H1 (cell line): ENCODE results near the gene OR2T35. TPM values are rescaled to one million over a fixed set of nuclear protein-coding genes. Genes with fewer than 3 reads are reported as not detected.

Source experiments
- CTCF ChIA-PET: fragments of 300-600 bp; sonication (Branson Sonifier 250); formaldehyde crosslinking; loops from one replicate; lab custom pipeline; 2021; ENCODE audit not compliant: partially characterized antibody; lab: Charles Lee
- POLR2A ChIA-PET: fragments of 300-600 bp; sonication (Branson Sonifier 250); formaldehyde crosslinking; loops from one replicate; lab custom pipeline; 2021; ENCODE audit warnings: inconsistent platforms; ENCODE audit not compliant: partially characterized antibody; lab: Charles Lee
- DNase-seq, 2 experiments: peaks; one replicate each; pipeline versions ENCODE4 v3.0.0 to v3.0.0-alpha.2; 2010 to 2022; ENCODE audit warnings: low spot score in 2 of 2, low read depth in 1 of 2, mixed read lengths in 1 of 2
- FAIRE-seq: peaks from 2 replicates; lab custom pipeline; 2011; peaks lifted over from hg19 to GRCh38; lab: Jason Lieb, UNC
- H2AFZ ChIP-seq: 2 replicates; pipeline ENCODE4 v1.8.1; 2012; ENCODE audit warnings: low read length, inconsistent platforms
- H2AK5ac ChIP-seq: 2 replicates; pipeline ENCODE4 v1.6.1; 2013; ENCODE audit warnings: low read depth, low read length
- H2BK120ac ChIP-seq: replicated peaks from 2 replicates; pipeline ENCODE3; 2013; ENCODE audit warnings: low read depth, low read length, inconsistent platforms
- H2BK12ac ChIP-seq: 2 replicates; pipeline ENCODE4 v1.6.1; 2013; ENCODE audit warnings: low read depth, low read length
- H2BK15ac ChIP-seq: 2 replicates; pipeline ENCODE4 v1.6.1; 2013; ENCODE audit warnings: low read length
- H2BK20ac ChIP-seq: 2 replicates; pipeline ENCODE4 v1.6.1; 2013; ENCODE audit warnings: low read length
- H2BK5ac ChIP-seq: 2 replicates; pipeline ENCODE4 v1.6.1; 2013; ENCODE audit warnings: low read depth, low read length
- H3K14ac ChIP-seq: 2 replicates; pipeline ENCODE4 v1.6.1; 2013; ENCODE audit warnings: inconsistent platforms; ENCODE audit not compliant: insufficient read length
- H3K18ac ChIP-seq: 2 replicates; pipeline ENCODE4 v1.6.1; 2013; ENCODE audit warnings: low read length; ENCODE audit errors: extremely low read depth
- H3K23ac ChIP-seq: 2 replicates; pipeline ENCODE4 v1.6.1; 2013; ENCODE audit warnings: inconsistent platforms; ENCODE audit not compliant: insufficient read length
- H3K23me2 ChIP-seq: 2 replicates; pipeline ENCODE4 v1.6.1; 2013; ENCODE audit warnings: low read depth, low read length
- H3K27ac ChIP-seq: 2 replicates; pipeline ENCODE4 v1.6.1; 2011; ENCODE audit warnings: low read depth, low read length, inconsistent platforms
- H3K27me3 ChIP-seq, 4 experiments: replicated peaks in 1 of 4; 1 replicate in 1 of 4; 2 replicates in 3 of 4; pipeline versions ENCODE4 v1.6.1 to v1.8.1; 2011 to 2013; ENCODE audit warnings: low read length in 3 of 4, mild to moderate bottlenecking in 3 of 4, inconsistent platforms in 2 of 4, mixed read lengths in 2 of 4, moderate library complexity in 1 of 4; ENCODE audit not compliant: control insufficient read depth in 3 of 4, insufficient read depth in 3 of 4; ENCODE audit errors: extremely low read depth in 1 of 4
- H3K36me3 ChIP-seq, 4 experiments: 2 replicates each; pipeline versions ENCODE4 v1.6.1 to v1.8.1; 2011 to 2013; ENCODE audit warnings: mild to moderate bottlenecking in 4 of 4, low read length in 3 of 4, moderate library complexity in 2 of 4, control low read depth in 1 of 4, inconsistent platforms in 1 of 4; ENCODE audit not compliant: insufficient read depth in 4 of 4, control insufficient read depth in 2 of 4
- H3K4ac ChIP-seq: replicated peaks from 2 replicates; pipeline ENCODE3; 2013; ENCODE audit warnings: low read length, low read depth, mixed read lengths, inconsistent platforms; ENCODE audit not compliant: insufficient read length
- H3K4me1 ChIP-seq, 4 experiments: replicated peaks in 1 of 4; 1 replicate in 1 of 4; 2 replicates in 3 of 4; pipeline versions ENCODE4 v1.6.1 to v1.8.1; 2011 to 2013; ENCODE audit warnings: low read length in 3 of 4, inconsistent platforms in 2 of 4, mixed read lengths in 1 of 4; ENCODE audit not compliant: insufficient read depth in 4 of 4, control insufficient read depth in 3 of 4
- H3K4me2 ChIP-seq, 2 experiments: 2 replicates each; pipeline versions ENCODE4 v1.6.1 to v1.8.1; 2011 to 2013; ENCODE audit warnings: low read depth in 2 of 2, low read length in 2 of 2, control low read depth in 1 of 2, inconsistent platforms in 1 of 2, mild to moderate bottlenecking in 1 of 2; ENCODE audit not compliant: insufficient read depth in 1 of 2
- H3K4me3 ChIP-seq, 4 experiments: fragments of 200-600, 300-600 bp in 1 of 4; sonication (generic), shearing (Covaris generic), sonication (Bioruptor Twin) in 1 of 4; 2 replicates each; pipeline versions ENCODE4 v1.5.1 to v1.8.1; 2011 to 2016; ENCODE audit warnings: low read length in 4 of 4, low read depth in 3 of 4, control low read depth in 2 of 4, inconsistent platforms in 2 of 4, mild to moderate bottlenecking in 2 of 4, mixed read lengths in 1 of 4, moderate library complexity in 1 of 4; ENCODE audit not compliant: insufficient read depth in 2 of 4; ENCODE audit errors: extremely low read depth in 1 of 4
- H3K56ac ChIP-seq: replicated peaks from 2 replicates; pipeline ENCODE3; 2013; ENCODE audit warnings: low read depth, mild to moderate bottlenecking, mixed read lengths, low read length, inconsistent platforms; ENCODE audit not compliant: insufficient read length
- H3K79me1 ChIP-seq: 2 replicates; pipeline ENCODE4 v1.6.1; 2013; ENCODE audit warnings: low read depth, low read length, control low read depth
- H3K79me2 ChIP-seq, 2 experiments: 2 replicates each; pipeline versions ENCODE4 v1.6.1 to v1.8.1; 2012 to 2013; ENCODE audit warnings: low read length in 2 of 2, mild to moderate bottlenecking in 2 of 2, inconsistent platforms in 1 of 2; ENCODE audit not compliant: insufficient read depth in 2 of 2, control insufficient read depth in 1 of 2
- H3K9ac ChIP-seq, 4 experiments: replicated peaks in 1 of 4; 1 replicate in 1 of 4; 2 replicates in 3 of 4; pipeline versions ENCODE4 v1.6.1 to v1.8.1; 2011 to 2013; ENCODE audit warnings: low read depth in 3 of 4, low read length in 3 of 4, control low read depth in 2 of 4, mild to moderate bottlenecking in 2 of 4, moderate library complexity in 2 of 4, inconsistent platforms in 1 of 4; ENCODE audit errors: extremely low read depth in 1 of 4
- H3K9me3 ChIP-seq, 2 experiments: 2 replicates each; pipeline versions ENCODE4 v1.6.1 to v1.8.1; 2012 to 2013; ENCODE audit warnings: mild to moderate bottlenecking in 2 of 2, moderate library complexity in 2 of 2, control low read depth in 1 of 2, inconsistent platforms in 1 of 2, low read depth in 1 of 2, low read length in 1 of 2, mixed read lengths in 1 of 2; ENCODE audit not compliant: insufficient read depth in 2 of 2
- H4K20me1 ChIP-seq, 2 experiments: replicated peaks in 1 of 2; 2 replicates each; pipeline versions ENCODE3 to v1.8.1; 2011 to 2013; ENCODE audit warnings: inconsistent platforms in 2 of 2, low read length in 2 of 2, mild to moderate bottlenecking in 1 of 2; ENCODE audit not compliant: insufficient read depth in 2 of 2, control insufficient read depth in 1 of 2
- H4K5ac ChIP-seq: 2 replicates; pipeline ENCODE4 v1.6.1; 2013; ENCODE audit warnings: low read length, low read depth, mixed read lengths, inconsistent platforms; ENCODE audit not compliant: insufficient read length
- H4K8ac ChIP-seq: 2 replicates; pipeline ENCODE4 v1.8.0; 2013; ENCODE audit warnings: mild to moderate bottlenecking, moderate library complexity, low read length, inconsistent platforms; ENCODE audit not compliant: insufficient read depth; ENCODE audit errors: extremely low read depth
- H4K91ac ChIP-seq: replicated peaks from 2 replicates; pipeline ENCODE3; 2013; ENCODE audit warnings: low read length, mixed read lengths, inconsistent platforms; ENCODE audit not compliant: insufficient read length
- ATF2 ChIP-seq: IDR thresholded peaks from 2 replicates; pipeline ENCODE4 v1.6.1; 2012; ENCODE audit warnings: low read length, inconsistent platforms
- BCL11A ChIP-seq, 2 experiments: IDR thresholded peaks; one replicate each; pipeline ENCODE4 v1.6.1; 2011; ENCODE audit warnings: low read depth in 2 of 2, low read length in 2 of 2, mild to moderate bottlenecking in 2 of 2
- BRCA1 ChIP-seq: IDR thresholded peaks from 2 replicates; pipeline ENCODE4 v1.6.1; 2012; ENCODE audit warnings: low read depth, low read length, improper control_type of control experiment
- CBX5 ChIP-seq: fragments of 300-800, 300-1000 bp; sonication (generic); IDR thresholded peaks from 2 replicates; pipeline ENCODE4 v1.7.1; 2016; ENCODE audit warnings: antibody characterized with exemption, low read length, low read depth
- GTF2F1 ChIP-seq: IDR thresholded peaks from 2 replicates; pipeline ENCODE4 v1.6.1; 2012; ENCODE audit warnings: low read depth, low read length, improper control_type of control experiment, borderline replicate concordance
- KDM4A ChIP-seq: IDR thresholded peaks from one replicate; pipeline ENCODE4 v1.7.1; 2012; ENCODE audit warnings: low read depth, mild to moderate bottlenecking, moderate library complexity, low read length, inconsistent platforms; ENCODE audit not compliant: severe bottlenecking
- RNF2 ChIP-seq: fragments of 200-900, 300-1000 bp; sonication (generic); IDR thresholded peaks from 2 replicates; pipeline ENCODE4 v1.7.1; 2016; ENCODE audit warnings: borderline replicate concordance, low read depth, mild to moderate bottlenecking, antibody characterized with exemption, low read length; ENCODE audit not compliant: poor library complexity, severe bottlenecking; ENCODE audit errors: missing control alignments
- SAP30 ChIP-seq: fragments of 300-600 bp; sonication (generic); IDR thresholded peaks from 2 replicates; pipeline ENCODE4 v1.7.1; 2012; ENCODE audit warnings: low read length, moderate library complexity, mild to moderate bottlenecking, inconsistent platforms; ENCODE audit not compliant: insufficient read depth, insufficient replicate concordance
- SIRT6 ChIP-seq: IDR thresholded peaks from one replicate; pipeline ENCODE4 v1.7.1; 2012; ENCODE audit warnings: low read length, inconsistent platforms
- SUZ12 ChIP-seq: fragments of 200-600 bp; sonication (generic); IDR thresholded peaks from 2 replicates; pipeline ENCODE4 v1.6.1; 2012; ENCODE audit warnings: mild to moderate bottlenecking, inconsistent platforms, low read length, moderate library complexity, mixed read lengths
- TBP ChIP-seq: IDR thresholded peaks from 2 replicates; pipeline ENCODE4 v1.6.1; 2011; ENCODE audit warnings: low read depth, low read length, improper control_type of control experiment
- TCF12 ChIP-seq: IDR thresholded peaks from 2 replicates; pipeline ENCODE4 v1.6.1; 2011; ENCODE audit warnings: low read depth, mild to moderate bottlenecking, low read length
- ZNF274 ChIP-seq: IDR thresholded peaks from 2 replicates; pipeline ENCODE4 v1.7.0; 2012; ENCODE audit warnings: low read length, borderline replicate concordance; ENCODE audit errors: extremely low read depth
- WGBS, 2 experiments: shearing (Covaris generic) in 1 of 2; methylation state at CpG; one replicate each; pipeline versions ENCODE4 v1.1.6 to v1.1.7; 2013 to 2015; ENCODE audit warnings: low lambda C conversion rate in 2 of 2, mixed read lengths in 2 of 2, inconsistent platforms in 1 of 2, low coverage in 1 of 2, missing lambda C conversion rate in 1 of 2; ENCODE audit not compliant: insufficient replicate concordance in 2 of 2, insufficient coverage in 1 of 2, insufficient read length in 1 of 2; ENCODE audit errors: extremely low coverage in 1 of 2, missing lambda C conversion rate in 1 of 2; 5-methylcytosine and 5-hydroxymethylcytosine counted together
- polyA plus RNA-seq, 7 experiments: library from polyadenylated mRNA; depleted of rRNA in 3 of 7; stranded (reverse) in 5 of 7; unstranded in 2 of 7; fragments of >200 nt in 5 of 7; fragments of 200-250 nt in 2 of 7; gene quantifications; 1 replicate in 5 of 7; 2 replicates in 1 of 7; 4 replicates in 1 of 7; pipeline versions ENCODE4 v1.2.1 to v1.2.3, GENCODE V29; 2011 to 2013; ENCODE audit warnings: missing spikeins in 2 of 7, mixed read lengths in 2 of 7
- total RNA-seq: library from RNA; stranded (reverse); fragmentation: NEBNext Ultra II Directional; extraction: Animal tissue kit (Norgen Biotek cat#: 25700); gene quantifications from 2 replicates; pipeline ENCODE4 v1.2.1, GENCODE V29; 2021

Gene OR2T35
- total and polyA plus RNA-seq, 2 of the 8 experiments (the other 6 are each of a cell fraction or from before 2014, with no cell fraction given) = not detected

GRCh38 chr1:248597589-248597988, 47.5 kb downstream of the OR2T35 start, which contains the start of gene OR2T10:
Gene OR2T10, minus strand, starts transcription at chr1:248597700. Its CDS starts 3,932 bp downstream, at chr1:248593768.
- ChIA-PET CTCF (no interaction called here), POLR2A (no interaction called here)
- no peak within 1 kb of the TSS for H3K9ac ChIP-seq
- no peaks in the 10 kb centered on the region for H3K27me3 ChIP-seq
- no peak within 1 kb of the TSS for H3K56ac ChIP-seq
- no peak within 1 kb of the TSS for H2BK5ac ChIP-seq
- no peak within 1 kb of the TSS for H4K8ac ChIP-seq
- H3K23ac ChIP-seq = no peak within 1 kb of the TSS
- H2AFZ ChIP-seq = no peak within 1 kb of the TSS
- H2BK20ac ChIP-seq = no peak within 1 kb of the TSS
- H3K4ac ChIP-seq = no peak within 1 kb of the TSS
- no peak within 1 kb of the TSS for H3K27ac ChIP-seq
- WGBS, 2 experiments = 80% methylated on average over 6 of the region's 6 CpGs; no CpG with 5 or more reads in 1 of the 2 experiments
- no peak within 1 kb of the TSS for H4K5ac ChIP-seq
- H3K79me1 ChIP-seq = no peaks in the 10 kb centered on the region
- H3K79me2 ChIP-seq = no peaks in the 10 kb centered on the region
- no peak within 1 kb of the TSS for H3K18ac ChIP-seq
- peaks cover 53 to 68% of the 10 kb centered on the region in 2 experiments for H3K9me3 ChIP-seq
- H4K91ac ChIP-seq = no peak within 1 kb of the TSS
- H2AK5ac ChIP-seq = no peak within 1 kb of the TSS
- no peak within 1 kb of the TSS for H2BK12ac ChIP-seq
- no peaks in the 10 kb centered on the region for H3K23me2 ChIP-seq
- H2BK15ac ChIP-seq = no peak within 1 kb of the TSS
- no peaks in the 10 kb centered on the region for H3K4me1 ChIP-seq
- no peaks in the 10 kb centered on the region for H3K36me3 ChIP-seq
- H4K20me1 ChIP-seq = no peaks in the 10 kb centered on the region
- H2BK120ac ChIP-seq = no peak within 1 kb of the TSS
- FAIRE-seq = no peak
- DNase-seq = no peak
- H3K4me3 ChIP-seq = no peak within 1 kb of the TSS
- no peak within 1 kb of the TSS for H3K14ac ChIP-seq
- no peak within 1 kb of the TSS for H3K4me2 ChIP-seq
- TF ChIP-seq CBX5 = no peak
- TF ChIP-seq ATF2 = no peak
- no peak for TF ChIP-seq ZNF274
- TF ChIP-seq SIRT6 = no peak
- TF ChIP-seq TBP = no peak
- TF ChIP-seq GTF2F1 = no peak
- no peak for TF ChIP-seq BCL11A (IDR thresholded peaks at IDR 0.05; ENCODE audit: low read depth in 2 of 2, low read length in 2 of 2)
- TF ChIP-seq RNF2 = no peak
- TF ChIP-seq TCF12 = no peak
- TF ChIP-seq KDM4A = no peak
- TF ChIP-seq SAP30 = no peak
- no peak for TF ChIP-seq SUZ12
- TF ChIP-seq BRCA1 = no peak
